Lung (tissue), 12 donors: ENCODE results near the gene EEF2. TPM values are rescaled to one million over a fixed set of nuclear protein-coding genes. Genes with fewer than 3 reads are reported as not detected.

Source experiments
- ATAC-seq: fragments of 200-7000 bp; cut with Tn5 transposase; one replicate; pipeline ENCODE4 v1.9.1; 2020; ENCODE audit warnings: moderate number of reproducible peaks; ENCODE audit not compliant: insufficient read depth, low FRiP score
- DNase-seq, 3 donors: peaks; one replicate each; pipeline ENCODE4 v3.0.0-alpha.2; 2013 to 2017
- H3K27ac ChIP-seq, 2 donors: one replicate each; pipeline ENCODE4 v1.5.1; 2013; ENCODE audit warnings: mild to moderate bottlenecking in 2 of 2, moderate library complexity in 2 of 2, control low read depth in 1 of 2, inconsistent platforms in 1 of 2, low read depth in 1 of 2, low read length in 1 of 2
- H3K27me3 ChIP-seq, 3 donors: one replicate each; pipeline ENCODE4 v1.5.1; 2013; ENCODE audit warnings: low read length in 2 of 3; ENCODE audit not compliant: control insufficient read depth in 3 of 3, insufficient read depth in 3 of 3
- H3K36me3 ChIP-seq, 4 donors: one replicate each; pipeline ENCODE4 v1.5.1; 2013; ENCODE audit warnings: low read length in 4 of 4, mild to moderate bottlenecking in 1 of 4, moderate library complexity in 1 of 4; ENCODE audit not compliant: control insufficient read depth in 4 of 4, insufficient read depth in 4 of 4
- H3K4me1 ChIP-seq, 5 donors: one replicate each; pipeline ENCODE4 v1.5.1; 2013; ENCODE audit warnings: low read length in 5 of 5, mild to moderate bottlenecking in 2 of 5, moderate library complexity in 1 of 5; ENCODE audit not compliant: control insufficient read depth in 5 of 5, insufficient read depth in 5 of 5
- H3K4me3 ChIP-seq: one replicate; pipeline ENCODE4 v1.5.1; 2013; ENCODE audit warnings: mild to moderate bottlenecking, control low read depth, moderate library complexity
- H3K9ac ChIP-seq, 2 donors: one replicate each; pipeline ENCODE4 v1.5.1; 2013; ENCODE audit warnings: low read length in 2 of 2, control low read depth in 1 of 2; ENCODE audit not compliant: insufficient read depth in 1 of 2
- H3K9me3 ChIP-seq, 4 donors: one replicate each; pipeline ENCODE4 v1.5.1; 2013; ENCODE audit warnings: low read length in 3 of 4, mild to moderate bottlenecking in 1 of 4, moderate library complexity in 1 of 4; ENCODE audit not compliant: control insufficient read depth in 4 of 4, insufficient read depth in 3 of 4
- CTCF ChIP-seq: IDR thresholded peaks from 2 replicates; pipeline ENCODE4 v1.5.1; 2012; ENCODE audit warnings: mild to moderate bottlenecking; ENCODE audit errors: control extremely low read depth, extremely low read depth
- WGBS, 2 donors: extraction: QIAGEN DNeasy Blood & Tissue Kit; methylation state at CpG; one replicate each; pipeline ENCODE4 v1.1.7; 2013; 5-methylcytosine and 5-hydroxymethylcytosine counted together
- polyA plus RNA-seq, 2 donors: library from polyadenylated mRNA; stranded (reverse); fragments of 200-250 nt; gene quantifications; one replicate each; pipeline ENCODE4 v1.2.1, GENCODE V29; 2013
- total RNA-seq, 2 donors: library from RNA; depleted of rRNA in 1 of 2; stranded (reverse); fragments of >200 nt in 1 of 2; gene quantifications; one replicate each; pipeline ENCODE4 v1.2.1, GENCODE V29; 2014 to 2021
- donor health status: control.
- donor health status: control.
- donor health status: Bipolar disorder and iron deficiency.
- donor health status: healthy.
- donor health status: DM: yes; HTN: yes; CAD: no.

EEF2 gene
- total and polyA plus RNA-seq, 4 donors: 994 to 1,934 (median 1,345) TPM

DNA sequence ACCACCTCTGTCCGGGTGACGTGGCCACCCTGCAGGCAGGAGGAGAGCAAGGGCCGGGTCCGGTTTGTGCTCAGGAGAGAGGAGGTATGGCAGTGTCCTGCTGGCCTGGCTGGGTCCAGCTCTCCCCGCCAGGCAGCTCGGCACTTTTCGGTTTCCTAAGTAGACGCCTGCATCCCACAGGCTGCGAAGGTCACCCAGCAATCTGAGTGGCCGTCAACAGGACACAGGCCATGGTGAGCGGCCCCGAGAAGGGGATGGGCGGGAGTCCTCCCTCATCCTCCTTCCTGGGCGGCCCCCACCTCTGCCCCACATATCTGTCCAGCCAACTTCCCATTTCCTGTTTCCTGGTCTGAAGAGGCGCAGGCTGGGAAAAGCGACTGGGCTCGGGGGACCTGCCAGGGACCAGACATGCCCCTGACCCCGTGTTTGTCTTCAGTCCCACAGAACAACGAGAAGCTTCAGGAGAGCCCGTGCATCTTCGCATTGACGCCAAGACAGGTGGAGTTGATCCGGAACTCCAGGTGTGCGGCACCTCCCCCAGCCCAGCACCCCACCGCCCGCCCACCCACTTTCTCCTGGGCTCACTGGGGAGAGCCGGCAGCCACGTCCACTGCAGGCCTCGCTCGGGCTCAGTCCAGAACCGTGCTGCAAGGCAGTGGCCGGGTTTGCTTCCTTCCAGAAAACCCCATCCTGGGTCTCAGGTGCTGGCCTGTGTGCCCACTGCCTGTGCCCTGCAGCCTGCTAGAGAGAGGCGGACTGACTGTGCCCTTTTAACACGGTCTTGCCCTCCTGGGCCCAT lies 38.5 kb upstream of the EEF2 start:
- TF ChIP-seq CTCF: no peak
- Histone ChIP-seq H3K27ac (peak overlapping the region in 1 of 2 donors; percentile 27), H3K9ac (no peak overlapping the region), H3K36me3 (peaks cover 3 to 37% (median 10%) of the 10 kb centered on the region in 4 donors), H3K9me3 (peaks cover 0 to 4% (median 0%) of the 10 kb centered on the region in 4 donors), H3K4me3 (no peak overlapping the region), H3K27me3 (no peaks in the 10 kb centered on the region), H3K4me1 (peaks cover 0 to 7% (median 0%) of the 10 kb centered on the region in 5 donors)
- DNase-seq (peak in 1 of 3 donors; percentile 18), ATAC-seq (no peak)
- WGBS, 2 donors: 80 to 88% methylated on average over 33 to 34 of the region's 34 CpGs

GRCh38 chr19:4019578-4019977 lies 34.3 kb upstream of the EEF2 start:
- Histone ChIP-seq H3K36me3 (peaks cover 3 to 39% (median 13%) of the 10 kb centered on the region in 4 donors), H3K9ac (no peak overlapping the region), H3K9me3 (peaks cover 0 to 4% (median 0%) of the 10 kb centered on the region in 4 donors), H3K4me3 (no peak overlapping the region), H3K27ac (no peak overlapping the region), H3K27me3 (no peaks in the 10 kb centered on the region), H3K4me1 (peaks cover 0 to 21% (median 0%) of the 10 kb centered on the region in 5 donors)
- ATAC-seq: no peak
- no peak for TF ChIP-seq CTCF
- 74% methylated on average over 17 of the region's 17 CpGs for WGBS, 2 donors
- DNase-seq: no peak

DNA sequence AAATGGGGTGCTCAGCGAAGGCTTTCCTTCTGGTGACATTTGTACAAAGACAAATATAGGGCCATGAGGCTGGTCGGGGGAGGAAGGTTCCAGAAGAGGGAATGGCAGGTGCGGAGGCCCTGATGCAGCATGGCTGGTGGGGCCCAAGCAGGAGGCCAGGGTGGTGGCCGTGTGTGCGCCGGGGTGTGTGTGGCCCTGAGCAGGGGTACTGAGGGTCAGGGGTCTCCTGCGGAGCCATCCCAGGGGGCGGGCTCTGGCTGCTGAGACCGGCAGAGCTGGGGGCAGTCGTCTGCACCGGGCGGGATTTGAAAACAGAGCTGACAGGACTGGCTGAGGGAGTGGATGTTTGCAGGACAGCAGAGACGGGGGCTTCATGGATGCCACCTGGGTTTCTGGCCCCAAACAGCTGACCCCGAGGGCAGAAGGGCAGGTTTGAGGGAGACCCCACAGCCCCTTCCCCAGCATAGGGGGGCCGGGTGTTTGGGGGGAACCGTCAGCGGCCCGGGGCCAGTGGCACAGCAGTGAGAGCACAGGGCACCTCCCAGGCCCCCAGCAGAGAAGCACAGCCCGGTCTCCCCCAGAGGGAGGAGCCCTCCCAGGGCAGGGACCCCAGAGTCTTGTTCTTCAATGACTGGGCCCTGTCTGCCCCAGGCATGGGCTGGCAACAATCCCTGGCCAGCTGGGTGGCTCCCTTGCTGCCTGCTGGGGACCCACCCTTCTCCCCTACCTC lies 33.7 kb upstream of the EEF2 start:
- Histone ChIP-seq H3K9me3 (peaks cover 0 to 4% (median 0%) of the 10 kb centered on the region in 4 donors), H3K36me3 (peaks cover 3 to 43% (median 14%) of the 10 kb centered on the region in 4 donors), H3K9ac (no peak overlapping the region), H3K27ac (no peak overlapping the region), H3K4me1 (peaks cover 0 to 23% (median 0%) of the 10 kb centered on the region in 5 donors), H3K27me3 (no peaks in the 10 kb centered on the region), H3K4me3 (no peak overlapping the region)
- WGBS, 2 donors: 92 to 95% methylated on average over 19 of the region's 19 CpGs
- DNase-seq: no peak
- no peak for ATAC-seq
- TF ChIP-seq CTCF: no peak
